ENCODE results near the gene LSM8.
"Not testable (repeated sequence)": the region's sequence is repeated elsewhere in the genome, so short reads cannot be mapped to it uniquely, and the experiment has no call there.

The LSM8 gene
- total RNA-seq: 59.5 reads per million, percentile 72 among the genes with 10 or more reads in this experiment

DNA sequence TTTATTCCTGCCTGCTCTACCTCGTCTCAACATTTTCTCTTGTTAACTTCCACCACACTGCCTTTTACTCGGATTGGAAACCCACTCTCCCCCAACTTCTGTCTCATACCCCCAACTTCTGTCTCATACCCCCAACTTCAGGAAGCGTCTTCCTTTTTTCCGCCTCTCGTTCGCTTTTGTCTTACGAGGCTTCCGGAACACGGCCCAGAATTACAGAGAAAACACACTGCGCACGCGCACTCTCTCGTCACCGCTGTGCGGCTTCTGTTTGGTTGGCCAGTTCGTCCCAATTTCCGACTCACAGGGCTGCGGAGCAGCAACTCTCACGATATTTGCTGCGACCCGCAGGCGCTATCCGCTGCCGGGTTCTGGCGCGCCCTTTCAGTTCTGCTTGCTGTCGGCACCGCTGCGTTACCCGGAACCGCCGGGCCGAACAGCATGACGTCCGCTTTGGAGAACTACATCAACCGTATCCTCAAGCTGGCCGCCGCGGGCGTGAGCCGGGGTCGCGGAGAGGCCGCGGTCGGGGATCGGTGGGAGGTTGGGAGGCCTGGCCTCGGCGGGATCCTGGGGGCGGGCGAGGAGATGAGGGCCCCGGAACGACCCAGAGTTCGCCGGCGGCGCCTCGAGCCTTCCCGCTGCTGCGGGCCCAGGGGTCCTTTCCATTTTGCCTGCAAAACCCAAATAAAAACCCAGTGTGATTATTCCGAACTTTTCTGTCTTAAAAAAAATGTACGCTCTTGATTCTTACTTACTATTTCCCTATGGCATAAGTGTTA lies at the start of gene LSM8:
LSM8 (plus strand) TSS at position 379 of the 779 bp plus-strand sequence; CDS start at position 439, 60 bp downstream.
- peak; percentile 95 for DNase-seq

DNA sequence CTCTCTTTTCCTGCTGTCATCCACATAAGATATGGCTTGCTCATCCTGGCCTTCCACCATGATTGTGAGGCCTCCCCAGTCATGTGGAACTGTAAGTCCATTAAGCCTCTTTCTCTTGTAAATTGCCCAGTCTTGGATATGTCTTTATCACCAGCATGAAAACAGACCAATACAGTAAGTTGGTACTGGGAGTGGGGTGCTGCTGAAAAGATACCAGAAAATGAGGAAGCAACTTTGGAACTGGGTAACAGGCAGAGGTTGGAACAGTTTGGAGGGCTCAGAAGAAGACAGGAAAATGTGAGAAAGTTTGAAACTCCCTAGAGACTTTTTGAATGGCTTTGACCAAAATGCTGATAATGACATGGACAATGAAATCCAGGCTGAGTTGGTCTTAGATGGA lies 49.5 kb upstream of the LSM8 start:
- not testable (repeated sequence) for DNase-seq

DNA sequence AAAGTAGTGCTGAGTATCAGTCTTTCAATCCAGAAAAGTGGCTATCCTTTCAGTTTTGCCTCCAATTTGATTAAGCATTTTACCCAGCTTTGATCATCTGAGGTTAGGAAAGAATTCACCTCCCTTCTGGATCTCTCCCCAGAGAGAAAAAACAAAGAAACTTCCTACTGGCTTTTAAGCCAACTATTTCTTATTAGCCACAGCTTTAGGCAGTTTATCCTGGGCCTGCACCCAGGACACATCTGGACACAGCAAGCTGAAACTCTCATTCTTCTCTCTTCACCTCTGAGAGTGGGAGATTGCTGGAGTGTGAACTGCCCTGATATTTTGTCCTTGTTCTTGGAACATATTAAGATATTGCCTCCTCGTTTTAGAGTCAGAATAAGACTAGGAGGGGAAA lies 43.5 kb upstream of the LSM8 start:
- no peak for DNase-seq

DNA sequence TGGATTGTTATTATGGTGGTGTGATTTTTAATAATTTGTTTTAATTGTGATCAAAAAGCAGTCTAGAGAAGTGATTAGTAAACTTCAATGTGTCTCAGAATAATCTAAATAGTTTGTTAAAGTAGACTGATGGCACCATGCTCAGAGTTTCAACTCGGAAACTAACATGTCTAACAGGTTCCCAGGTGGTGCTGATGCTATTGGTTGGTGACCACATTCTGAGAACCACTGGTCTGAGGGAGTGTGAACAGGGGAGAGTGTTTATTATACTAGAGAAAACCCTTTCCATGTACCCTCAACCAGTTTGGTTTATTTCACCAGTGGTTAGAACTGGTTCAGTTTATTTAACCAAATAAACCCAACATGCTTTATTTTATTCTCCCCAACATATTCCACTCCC lies 42.0 kb upstream of the LSM8 start:
- no peak for DNase-seq

DNA sequence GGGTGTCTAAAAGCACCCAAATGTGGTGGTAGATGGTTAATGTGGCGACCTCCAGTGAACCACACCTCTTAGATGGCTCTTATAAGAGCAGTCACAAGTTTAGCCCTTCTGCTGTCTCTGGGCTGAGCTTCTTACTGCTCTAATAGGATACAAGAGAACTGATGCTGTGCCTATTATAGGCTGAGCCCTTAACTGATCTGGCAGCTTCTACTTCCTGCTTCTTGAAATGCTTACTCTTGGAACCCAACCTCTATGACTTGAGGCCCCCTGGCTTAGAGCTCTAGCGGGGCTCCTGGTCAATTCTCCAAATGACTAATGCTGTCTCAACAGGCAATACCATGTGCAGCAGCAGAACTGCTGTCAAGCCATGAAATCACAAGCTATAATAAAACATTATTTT lies 35.0 kb upstream of the LSM8 start:
- no peak for DNase-seq

DNA sequence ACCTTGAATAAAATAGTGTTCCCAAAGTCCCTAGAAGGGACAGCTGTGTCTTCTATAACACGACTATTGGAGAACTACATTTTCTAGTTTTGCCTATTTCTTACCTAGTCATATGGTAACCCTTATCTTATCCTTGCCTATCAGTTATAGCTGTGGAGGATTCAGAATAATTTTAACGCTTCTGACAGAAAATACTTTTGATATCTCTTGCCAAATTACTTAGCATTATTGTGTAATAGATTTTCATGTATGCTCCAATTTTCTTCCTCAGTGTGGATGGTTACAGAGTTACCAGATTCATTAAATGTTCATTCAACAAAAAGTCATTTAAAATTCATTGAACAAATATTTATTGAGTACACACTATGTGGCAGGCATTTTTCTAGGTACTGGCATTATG lies 34.6 kb upstream of the LSM8 start:
- DNase-seq: no peak

DNA sequence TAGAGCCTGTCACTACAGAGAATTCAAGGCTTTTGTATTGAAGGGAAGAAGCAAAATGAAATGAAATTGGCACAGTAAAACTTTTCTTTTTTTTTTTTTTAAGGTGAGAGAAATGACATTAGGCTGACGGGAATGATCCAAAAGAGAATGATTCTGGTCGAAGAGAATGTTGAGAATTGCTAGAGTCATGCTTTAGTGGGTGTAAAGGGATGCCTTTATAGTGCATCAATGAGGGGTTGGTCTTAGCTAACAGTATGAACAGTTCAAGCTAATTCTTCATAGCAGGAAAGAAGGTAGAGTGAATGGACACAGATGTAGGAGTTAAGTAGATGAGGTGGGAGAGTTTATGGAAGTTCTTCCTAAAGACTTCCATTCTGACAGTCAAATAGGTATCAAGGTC lies 32.3 kb upstream of the LSM8 start:
- DNase-seq: no peak

DNA sequence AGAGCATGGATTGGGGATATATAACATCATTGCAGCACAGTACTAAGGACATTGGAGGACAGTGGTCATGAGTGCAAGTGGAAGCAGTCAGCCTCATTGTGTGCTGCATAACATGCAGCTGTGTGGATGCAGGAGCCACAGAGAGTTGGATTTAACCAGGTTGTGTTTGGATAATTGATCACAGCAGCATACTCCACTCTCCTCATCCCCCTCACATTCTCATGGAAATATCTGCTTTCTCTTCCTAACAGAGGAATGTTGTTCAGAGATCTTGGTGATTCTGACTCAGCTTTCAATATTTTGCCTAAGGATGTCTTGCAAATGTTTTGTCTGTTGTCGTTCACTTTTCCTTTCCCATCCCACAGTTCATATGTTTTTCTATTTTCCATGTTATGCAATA lies 31.8 kb upstream of the LSM8 start:
- no peak for DNase-seq

DNA sequence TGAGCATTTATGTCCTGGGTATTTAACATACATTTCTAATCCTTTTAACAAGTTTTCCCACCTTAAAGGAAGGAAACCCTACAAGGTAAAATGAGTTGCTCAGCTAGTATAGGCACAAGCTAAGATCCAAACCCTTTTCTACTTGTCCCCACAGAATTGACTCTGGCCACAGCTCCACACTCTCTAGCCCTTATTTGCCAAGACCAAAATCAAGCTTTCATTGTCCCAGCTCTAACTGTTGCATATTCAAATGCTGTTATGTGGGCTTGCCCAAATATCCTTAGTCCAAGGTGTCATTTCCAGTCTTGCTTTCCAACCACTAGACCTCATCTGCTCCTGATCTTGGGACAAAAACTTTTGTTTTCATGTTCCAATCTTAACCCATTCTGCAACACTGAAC lies 31.3 kb upstream of the LSM8 start:
- no peak for DNase-seq

DNA sequence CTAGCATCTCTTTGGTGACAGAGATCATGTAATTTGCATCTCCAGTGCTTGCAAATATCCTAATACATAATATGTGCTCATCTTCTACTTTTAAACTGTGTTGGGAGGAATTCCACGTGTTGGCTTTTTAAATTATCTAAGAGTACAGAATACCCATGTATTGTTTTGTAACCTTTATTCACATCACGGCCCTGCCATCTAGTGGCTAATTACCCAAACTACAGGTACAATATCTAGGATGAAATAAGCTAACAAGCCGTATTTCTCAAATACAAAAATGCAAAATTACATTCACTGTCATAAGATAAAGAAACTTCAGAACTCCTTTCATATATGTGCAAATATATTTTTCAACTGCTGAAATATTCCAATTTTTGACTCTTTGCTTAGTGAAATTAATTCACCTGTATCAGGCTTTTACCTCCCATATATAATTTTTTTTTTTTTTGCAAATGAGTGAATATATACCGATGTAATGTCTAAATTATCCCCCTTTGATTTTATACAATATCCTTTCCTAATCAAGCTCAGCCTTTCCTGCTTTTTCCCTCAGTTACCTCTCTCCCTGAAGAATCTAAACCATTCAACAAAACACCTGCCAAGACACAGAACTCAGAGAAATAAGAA lies 30.3 kb upstream of the LSM8 start:
- peak; percentile 8 for DNase-seq

DNA sequence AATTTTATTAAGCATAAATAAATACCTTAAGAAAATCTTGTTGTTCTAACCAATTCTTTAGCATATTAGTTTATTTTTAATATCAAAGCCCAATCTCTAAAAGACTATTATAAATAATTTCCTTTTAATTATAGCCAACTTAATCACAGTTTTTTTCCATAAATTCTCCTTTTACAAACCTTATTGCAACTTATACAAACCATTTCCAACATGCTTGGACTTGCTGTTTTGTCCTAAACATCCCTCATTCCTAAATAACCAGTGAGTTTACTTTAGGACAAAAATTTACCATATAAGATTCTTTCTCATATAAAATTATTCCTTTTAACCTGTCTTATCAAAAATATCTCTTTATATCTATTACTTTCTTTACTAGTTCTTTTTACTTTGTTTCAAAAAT lies 25.2 kb upstream of the LSM8 start:
- no peak for DNase-seq

DNA sequence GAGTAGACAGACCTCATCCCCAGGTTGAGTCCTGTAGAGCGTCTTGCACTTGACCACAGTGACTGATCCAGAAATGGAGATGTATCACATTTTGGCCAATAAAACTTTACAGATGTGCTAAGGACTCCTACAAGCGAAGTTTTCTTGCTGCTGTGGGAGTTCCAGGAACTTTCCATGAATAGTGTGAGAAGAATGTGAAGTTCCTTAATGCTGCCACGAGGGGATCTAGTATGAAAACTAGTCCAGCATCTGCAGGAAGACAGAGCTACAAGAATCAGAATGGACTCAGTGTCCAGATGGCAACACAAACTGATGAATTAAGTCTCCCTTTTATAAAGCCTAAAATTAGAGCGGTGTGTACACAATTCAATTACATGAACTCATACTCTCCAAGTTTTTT lies 14.8 kb upstream of the LSM8 start:
- no peak for DNase-seq

DNA sequence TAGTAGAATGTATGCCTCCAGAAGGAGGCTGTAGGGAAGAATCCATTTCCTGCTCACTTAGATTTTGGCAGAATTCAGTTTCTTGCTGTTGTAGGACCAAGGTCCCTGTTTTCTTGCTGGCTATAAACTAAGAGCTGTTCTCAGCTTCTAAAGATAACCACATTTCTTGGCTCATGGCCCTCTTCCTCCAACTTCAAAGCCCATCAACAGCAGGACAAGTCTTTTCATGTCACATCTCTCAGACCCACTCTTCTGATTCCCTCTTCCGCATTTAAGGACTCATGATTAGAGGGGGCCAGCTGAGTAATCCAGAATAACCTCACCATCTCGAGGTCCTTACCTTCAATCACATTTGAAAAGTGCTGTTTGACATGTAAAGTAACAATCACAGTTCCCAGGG lies 8.2 kb upstream of the LSM8 start:
- no peak for DNase-seq

DNA sequence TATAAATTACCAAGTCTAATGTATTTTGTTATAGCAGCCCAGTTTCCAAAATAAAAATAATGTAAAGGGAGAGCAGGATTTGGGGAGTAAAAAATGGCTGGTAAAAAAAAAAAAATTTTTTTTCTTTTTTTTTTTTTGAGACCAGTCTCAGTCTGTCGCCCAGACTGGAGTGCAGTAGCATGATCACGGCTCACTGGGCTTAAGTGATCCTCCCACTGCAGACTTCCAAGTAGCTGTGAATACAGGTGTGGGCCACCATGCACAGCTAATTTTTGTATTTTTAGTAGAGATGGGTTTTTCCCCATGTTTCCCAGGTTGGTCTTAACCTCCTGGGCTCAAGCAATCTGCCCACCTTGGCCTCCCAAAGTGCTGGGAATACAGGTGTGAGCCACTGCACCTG lies 4.8 kb upstream of the LSM8 start:
- DNase-seq: no peak

DNA sequence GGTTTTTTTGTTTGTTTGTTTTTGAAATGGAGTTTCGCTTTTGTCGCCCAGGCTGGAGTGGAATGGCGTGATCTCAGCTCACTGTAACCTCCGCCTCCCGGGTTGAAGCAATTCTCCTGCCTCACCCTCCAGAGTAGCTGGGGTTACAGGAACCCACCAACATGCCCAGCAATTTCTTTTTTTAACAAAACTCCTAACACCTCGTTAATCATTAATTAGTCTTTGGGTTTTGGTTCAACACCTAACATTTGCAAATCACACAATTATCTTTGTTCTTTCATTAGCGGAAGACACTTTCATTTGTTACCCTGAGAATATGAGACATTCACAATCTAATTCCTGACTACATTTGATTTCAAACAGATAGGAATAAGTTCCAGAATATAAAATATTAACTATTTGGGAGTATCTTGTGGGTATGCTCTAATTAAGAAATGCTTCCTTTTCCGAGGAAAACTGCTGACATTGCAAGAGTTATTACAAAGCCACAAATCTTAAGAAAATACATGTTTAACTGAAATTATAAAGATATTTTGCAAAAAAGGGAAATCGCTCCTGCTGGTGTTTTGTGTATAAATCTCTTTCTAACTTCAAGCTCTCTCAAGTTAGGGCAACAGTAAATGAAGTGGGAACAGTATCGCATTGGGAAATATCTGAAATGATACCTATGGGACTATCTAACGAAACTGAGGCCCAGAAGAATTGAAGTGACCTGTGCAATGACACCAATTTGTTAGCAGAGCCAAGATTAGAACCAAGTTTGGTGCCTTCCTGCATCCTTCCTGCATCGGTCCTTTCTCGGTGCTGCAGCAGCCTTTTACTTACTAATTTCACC lies 1.2 kb upstream of the LSM8 start:
- DNase-seq: no peak

DNA sequence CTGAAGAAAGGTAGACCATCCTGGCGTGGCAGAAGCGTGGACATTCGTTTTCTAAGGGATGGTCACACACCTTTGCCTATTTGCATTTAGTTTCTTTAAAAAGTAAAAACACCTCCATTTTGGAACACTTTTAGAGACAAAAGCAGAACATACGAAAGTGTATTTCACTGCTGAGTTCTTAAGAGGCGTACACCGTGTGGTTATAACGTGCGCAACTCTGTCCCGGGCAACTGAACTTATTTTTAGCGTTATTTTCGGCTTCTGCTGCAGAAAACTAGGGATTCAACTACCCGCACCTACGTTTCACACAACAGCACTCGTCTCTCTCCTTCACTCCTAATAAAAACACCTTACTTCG lies 557 bp upstream of the LSM8 start:
- no peak for DNase-seq

DNA sequence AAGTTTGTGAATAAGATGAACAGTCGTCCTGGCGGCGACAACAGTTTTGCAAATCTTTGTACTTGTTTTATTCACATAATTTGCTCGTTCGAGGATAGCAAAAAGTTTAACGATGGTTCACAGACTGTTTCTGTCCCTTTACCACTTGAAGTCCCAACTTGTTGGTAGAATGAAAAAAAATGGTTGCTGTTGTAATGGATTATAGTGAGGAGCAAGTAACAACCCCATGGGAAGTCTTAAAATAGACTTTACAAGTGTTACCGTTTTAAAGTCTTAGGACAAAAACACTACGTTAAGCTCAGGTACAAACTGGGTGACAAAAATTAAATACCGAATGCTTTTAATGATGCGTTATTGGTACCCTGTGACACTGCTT lies 589 bp downstream of the LSM8 start:
- no peak for DNase-seq

DNA sequence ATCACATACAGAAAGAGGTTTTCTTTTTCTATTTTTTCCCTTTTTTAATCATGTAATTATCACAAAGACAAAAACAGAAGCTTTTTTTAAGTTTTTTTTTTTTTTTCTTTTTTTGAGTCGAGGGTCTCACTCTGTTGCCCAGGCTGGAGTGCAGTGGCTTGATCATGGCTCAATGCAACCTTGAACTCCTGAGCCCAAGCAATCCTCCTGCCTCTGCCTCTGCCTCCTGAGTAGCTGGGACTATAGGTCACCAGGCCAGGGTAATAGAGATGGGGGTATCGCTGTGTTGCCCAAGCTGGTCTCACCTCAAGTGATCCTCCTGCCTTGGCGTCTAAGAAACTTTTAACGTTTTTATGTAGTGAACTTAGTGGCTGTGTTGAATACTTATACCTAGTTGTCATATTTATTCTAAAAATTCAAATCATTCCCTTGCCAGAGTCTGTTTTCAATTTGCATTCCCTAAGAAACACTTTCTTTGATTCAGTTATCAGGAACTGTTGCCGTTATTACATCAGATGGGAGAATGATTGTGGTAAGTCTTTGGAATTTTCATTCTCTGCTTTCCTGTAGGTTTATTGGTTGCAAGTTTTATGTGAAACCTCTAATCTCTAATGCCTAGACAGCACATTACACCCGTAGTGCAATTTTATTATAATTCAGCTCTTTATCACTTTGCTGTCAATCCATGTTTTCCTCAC lies 1.3 kb downstream of the LSM8 start:
- DNase-seq: no peak

DNA sequence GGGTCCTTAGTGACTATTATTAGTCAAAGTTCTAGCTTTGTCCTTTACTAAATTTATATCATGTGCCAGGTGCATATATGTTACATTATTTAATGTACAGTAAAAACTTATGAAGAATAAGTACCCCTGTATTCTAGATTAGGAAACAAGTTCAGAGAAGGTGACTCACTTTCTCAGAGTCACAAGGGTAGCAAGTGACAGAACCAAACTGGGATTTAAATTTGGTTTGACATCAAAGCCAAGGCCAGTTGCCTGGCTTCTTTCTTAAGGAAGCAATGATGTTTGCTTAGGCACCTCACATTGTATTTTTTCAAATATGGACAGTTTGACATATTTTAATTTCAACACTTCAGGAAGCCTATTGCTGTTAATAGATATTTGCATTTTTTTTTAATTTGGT lies 2.5 kb downstream of the LSM8 start:
- DNase-seq: no peak

DNA sequence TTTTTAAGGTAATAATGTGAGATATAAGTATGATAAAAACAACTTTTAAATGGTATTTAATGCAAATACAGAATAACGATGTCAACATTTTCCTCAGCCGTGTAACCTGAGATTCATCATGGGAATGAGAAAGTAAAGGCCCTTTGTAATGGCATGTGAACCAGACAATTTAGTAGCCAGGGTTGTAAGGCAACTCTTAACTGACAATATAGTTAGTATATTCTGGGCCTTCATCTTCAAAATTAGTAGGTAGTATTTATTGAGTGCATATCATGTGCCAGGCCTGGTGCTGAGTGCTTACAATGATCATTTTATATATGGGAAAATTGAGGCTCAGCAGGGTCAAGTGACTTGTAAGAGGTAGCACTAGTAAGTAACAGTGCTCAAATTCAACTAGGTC lies 10.6 kb downstream of the LSM8 start:
- no peak for DNase-seq

DNA sequence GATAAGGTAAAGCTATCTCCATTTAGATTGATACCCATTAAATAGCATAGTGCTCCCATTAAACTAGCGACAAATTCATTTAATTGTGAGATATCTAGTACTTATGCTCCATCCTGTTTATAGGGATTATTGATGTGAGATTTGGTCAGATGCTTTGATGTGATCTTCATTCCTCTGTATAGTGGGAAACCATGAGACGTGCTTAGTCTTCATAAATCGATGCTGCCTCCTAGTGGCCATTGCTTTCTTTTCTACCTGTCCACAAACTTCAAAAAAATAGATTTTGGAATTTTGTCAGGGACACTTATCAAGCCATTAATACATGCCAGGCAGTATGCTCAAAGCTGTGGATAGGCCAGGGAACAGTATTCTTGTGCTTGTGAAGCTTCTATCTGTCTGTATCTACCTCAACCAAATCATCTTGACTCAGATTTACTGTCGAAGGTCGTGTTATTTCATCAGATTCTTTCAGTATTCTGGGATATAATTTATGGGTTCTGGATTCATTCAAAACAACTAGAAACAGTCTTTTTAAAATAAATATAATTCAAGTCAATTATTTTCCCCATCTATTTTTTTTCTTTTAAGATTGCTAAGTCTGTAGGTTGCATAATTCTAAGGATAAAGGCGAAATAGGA lies 12.0 kb downstream of the LSM8 start:
- DNase-seq: peak; percentile 53

DNA sequence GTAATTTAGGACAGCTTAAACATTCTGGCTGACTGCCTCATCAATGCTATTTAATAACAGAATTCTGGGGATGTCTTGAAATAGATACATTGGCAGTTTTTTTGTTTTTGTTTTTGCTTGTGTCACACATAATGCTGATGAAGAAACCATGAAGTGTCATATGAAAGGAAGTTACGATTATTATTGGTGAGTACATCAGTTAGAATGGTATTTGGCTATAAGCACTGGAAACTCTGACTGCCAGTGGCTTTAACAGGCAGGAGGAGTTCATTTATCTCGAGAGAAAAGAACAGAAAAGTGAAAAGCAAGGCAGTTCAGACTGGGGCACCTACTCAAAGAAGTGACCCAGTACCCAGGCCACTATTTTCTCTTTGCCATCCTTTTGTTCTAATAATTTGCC lies 18.1 kb downstream of the LSM8 start:
- DNase-seq: no peak

Measured in effector CD4-positive, alpha-beta T cell (primary cell).